ENCODE measurements around the gene PCDHB8.
"Not testable (repeated sequence)": the region's sequence is repeated elsewhere in the genome, so short reads cannot be mapped to it uniquely, and the experiment has no call there.

The PCDHB8 gene

GRCh38 chr5:141184117-141184855, 6.7 kb downstream of the PCDHB8 start:
- not testable (repeated sequence) for DNase-seq (ENCODE audit: low spot score)

- peak; percentile 50 for DNase-seq (ENCODE audit: low spot score)
Observed at GRCh38 chr5:141186897-141187512, 9.4 kb downstream of the PCDHB8 start, which contains the start of gene PCDHB9. Gene PCDHB9 (plus strand): TSS chr5:141187161. CDS start chr5:141187319, 158 bp downstream.

- not testable (repeated sequence) for DNase-seq (ENCODE audit: low spot score)
Observed at GRCh38 chr5:141188682-141189081, 11.1 kb downstream of the PCDHB8 start.

- not testable (repeated sequence) for DNase-seq (ENCODE audit: low spot score)
Observed at GRCh38 chr5:141189131-141189530, 11.5 kb downstream of the PCDHB8 start.

GRCh38 chr5:141192110-141192725, 14.6 kb downstream of the PCDHB8 start, which contains the start of gene PCDHB10:
Gene PCDHB10 (plus strand): TSS chr5:141192353. CDS start chr5:141192553, 200 bp downstream.
- peak; percentile 64 for DNase-seq (ENCODE audit: low spot score)

- not testable (repeated sequence) for DNase-seq (ENCODE audit: low spot score)
Observed at GRCh38 chr5:141194332-141194731, 16.7 kb downstream of the PCDHB8 start.

GRCh38 chr5:141196363-141196762, 18.8 kb downstream of the PCDHB8 start:
- no peak for DNase-seq (ENCODE audit: low spot score)

GRCh38 chr5:141199359-141200235, 22.0 kb downstream of the PCDHB8 start, which contains the start of gene PCDHB11:
Gene PCDHB11 (plus strand): TSS chr5:141199627. CDS start chr5:141199775, 148 bp downstream.
- peak; percentile 57 for DNase-seq (ENCODE audit: low spot score)

GRCh38 chr5:141201126-141201525, 23.5 kb downstream of the PCDHB8 start:
- not testable (repeated sequence) for DNase-seq (ENCODE audit: low spot score)

GRCh38 chr5:141201646-141202045, 24.1 kb downstream of the PCDHB8 start:
- not testable (repeated sequence) for DNase-seq (ENCODE audit: low spot score)

GRCh38 chr5:141208478-141208877, 30.9 kb downstream of the PCDHB8 start, which contains the start of gene PCDHB12:
Gene PCDHB12 (plus strand): TSS chr5:141208719. CDS start chr5:141208908, 189 bp downstream.
- peak; percentile 43 for DNase-seq (ENCODE audit: low spot score)

- not testable (repeated sequence) for DNase-seq (ENCODE audit: low spot score)
Observed at GRCh38 chr5:141210281-141210680, 32.7 kb downstream of the PCDHB8 start.

- not testable (repeated sequence) for DNase-seq (ENCODE audit: low spot score)
Observed at GRCh38 chr5:141210849-141211248, 33.3 kb downstream of the PCDHB8 start.

- not testable (repeated sequence) for DNase-seq (ENCODE audit: low spot score)
Observed at GRCh38 chr5:141213656-141214339, 36.2 kb downstream of the PCDHB8 start, which contains the start of gene PCDHB13. Gene PCDHB13 (plus strand): TSS chr5:141213919. CDS start chr5:141214124, 205 bp downstream.

GRCh38 chr5:141214583-141214982, 37.0 kb downstream of the PCDHB8 start:
- DNase-seq (ENCODE audit: low spot score), result not testable (repeated sequence)

- DNase-seq (ENCODE audit: low spot score), result not testable (repeated sequence)
Observed at GRCh38 chr5:141215504-141215903, 37.9 kb downstream of the PCDHB8 start.

GRCh38 chr5:141216035-141216434, 38.4 kb downstream of the PCDHB8 start:
- not testable (repeated sequence) for DNase-seq (ENCODE audit: low spot score)

GRCh38 chr5:141223112-141223783, 45.7 kb downstream of the PCDHB8 start, which contains the start of gene PCDHB14:
Gene PCDHB14 (plus strand): TSS chr5:141223343. CDS start chr5:141223506, 163 bp downstream.
- peak; percentile 68 for DNase-seq (ENCODE audit: low spot score)

- not testable (repeated sequence) for DNase-seq (ENCODE audit: low spot score)
Observed at GRCh38 chr5:141224844-141225243, 47.3 kb downstream of the PCDHB8 start.

- not testable (repeated sequence) for DNase-seq (ENCODE audit: low spot score)
Observed at GRCh38 chr5:141225421-141225820, 47.8 kb downstream of the PCDHB8 start.
